GM12878 (cell line): ENCODE measurements around the gene COL20A1. TPM values are rescaled to one million over a fixed set of nuclear protein-coding genes. Genes with fewer than 3 reads are reported as not detected.

Experiments
- ATAC-seq: fragments of 200-7000 bp; cut with Tn5 transposase; 3 replicates; pipeline ENCODE4 v1.9.1; 2020; ENCODE audit warnings: mild to moderate bottlenecking, moderate library complexity
- BruUV-seq: library from RNA; stranded (reverse); fragments of 400-500 nt; replicated peaks from 2 replicates; lab custom pipeline; 2021; lab: Mats Ljungman, UMichigan
- CTCF ChIA-PET: fragments of 300-600 bp; sonication (Branson Sonifier 250); formaldehyde crosslinking; extraction: SDS; loops from one replicate; lab custom pipeline; 2021; ENCODE audit warnings: inconsistent platforms; lab: Yijun Ruan, JAX
- POLR2A ChIA-PET: fragments of 350-600 bp; formaldehyde crosslinking; extraction: SDS; loops from one replicate; lab custom pipeline; 2021; ENCODE audit warnings: inconsistent platforms; lab: Charles Lee
- RAD21 ChIA-PET: fragments of 300-600 bp; sonication (Branson Sonifier 250); formaldehyde crosslinking; loops from one replicate; lab custom pipeline; 2023; ENCODE audit warnings: antibody characterized with exemption; ENCODE audit not compliant: unreplicated experiment; lab: Charles Lee
- SMC1A ChIA-PET: fragments of 300-600 bp; sonication (Branson Sonifier 250); formaldehyde crosslinking; loops from one replicate; lab custom pipeline; 2023; ENCODE audit not compliant: unreplicated experiment, uncharacterized antibody; lab: Charles Lee
- DNase-seq: peaks from one replicate; pipeline ENCODE4 v3.0.0-alpha.2; 2011; ENCODE audit warnings: low read depth, low spot score
- FAIRE-seq: peaks from 3 replicates; lab custom pipeline; 2011; peaks lifted over from hg19 to GRCh38; lab: Jason Lieb, UNC
- H2AFZ ChIP-seq: 2 replicates; pipeline ENCODE4 v1.6.0; 2011; ENCODE audit warnings: low read depth, low read length, control low read depth; ENCODE audit not compliant: control insufficient read depth
- H3K27ac ChIP-seq: 2 replicates; pipeline ENCODE4 v1.5.1; 2011; ENCODE audit warnings: control low read depth; ENCODE audit not compliant: control insufficient read depth, insufficient read depth
- H3K27me3 ChIP-seq, 2 experiments: replicated peaks in 1 of 2; 2 replicates each; pipeline versions ENCODE4 v1.6.0 to v1.6.1; 2011; ENCODE audit warnings: low read length in 1 of 2; ENCODE audit not compliant: control insufficient read depth in 2 of 2, insufficient read depth in 2 of 2
- H3K36me3 ChIP-seq, 2 experiments: 2 replicates each; pipeline ENCODE4 v1.5.1; 2011; ENCODE audit warnings: low read length in 1 of 2; ENCODE audit not compliant: control insufficient read depth in 2 of 2, insufficient read depth in 2 of 2
- H3K4me1 ChIP-seq: 2 replicates; pipeline ENCODE4 v1.6.1; 2011; ENCODE audit warnings: mild to moderate bottlenecking, low read length, moderate library complexity, mixed read lengths; ENCODE audit not compliant: control insufficient read depth, insufficient read depth
- H3K4me2 ChIP-seq: 2 replicates; pipeline ENCODE4 v1.6.0; 2011; ENCODE audit warnings: control low read depth; ENCODE audit not compliant: control insufficient read depth, insufficient read depth
- H3K4me3 ChIP-seq: fragments of 200-600 bp; sonication (generic); 2 replicates; pipeline ENCODE4 v1.5.1; 2016
- H3K79me2 ChIP-seq: 2 replicates; pipeline ENCODE4 v1.6.0; 2011; ENCODE audit warnings: low read length; ENCODE audit not compliant: control insufficient read depth, insufficient read depth
- H3K9ac ChIP-seq: 2 replicates; pipeline ENCODE4 v1.8.0; 2011; ENCODE audit warnings: low read length, control low read depth, mixed read lengths; ENCODE audit not compliant: control insufficient read depth, insufficient read depth
- H3K9me3 ChIP-seq: replicated peaks from 3 replicates; pipeline ENCODE4 v1.5.1; 2011; ENCODE audit warnings: mild to moderate bottlenecking, low read length; ENCODE audit not compliant: control insufficient read depth, insufficient read depth
- H4K20me1 ChIP-seq: 2 replicates; pipeline ENCODE4 v1.6.0; 2011; ENCODE audit not compliant: control insufficient read depth, insufficient read depth
- BHLHE40 ChIP-seq, 2 experiments: fragments of 450-650 bp in 1 of 2; IDR thresholded peaks; 2 replicates each; pipeline ENCODE4 v1.6.1; 2011 to 2017; ENCODE audit warnings: low read depth in 2 of 2, borderline replicate concordance in 1 of 2, improper control_type of control experiment in 1 of 2, low read length in 1 of 2, mild to moderate bottlenecking in 1 of 2
- CREM ChIP-seq: IDR thresholded peaks from 2 replicates; pipeline ENCODE4 v1.6.1; 2014; ENCODE audit warnings: antibody characterized with exemption, low read depth
- ELK1 ChIP-seq: IDR thresholded peaks from 2 replicates; pipeline ENCODE4 v1.6.1; 2012; ENCODE audit warnings: low read depth, low read length, improper control_type of control experiment
- FOXM1 ChIP-seq: IDR thresholded peaks from 2 replicates; pipeline ENCODE4 v1.6.1; 2012; ENCODE audit warnings: low read depth, mild to moderate bottlenecking, inconsistent platforms, low read length, moderate library complexity
- HSF1 ChIP-seq: fragments of 150-350 bp; IDR thresholded peaks from 2 replicates; pipeline ENCODE4 v1.6.1; 2014; ENCODE audit warnings: mild to moderate bottlenecking, low read depth, low read length
- IKZF2 ChIP-seq, 2 experiments: fragments of 450-650 bp; IDR thresholded peaks; 2 replicates each; pipeline ENCODE4 v1.6.1; 2017; ENCODE audit warnings: mild to moderate bottlenecking in 2 of 2, moderate library complexity in 2 of 2
- MAX ChIP-seq: IDR thresholded peaks from 2 replicates; pipeline ENCODE4 v1.6.1; 2012; ENCODE audit warnings: low read depth, low read length, improper control_type of control experiment
- PAX8 ChIP-seq: fragments of 450-650 bp; IDR thresholded peaks from 2 replicates; pipeline ENCODE4 v1.6.1; 2017; ENCODE audit warnings: mild to moderate bottlenecking, moderate library complexity
- PKNOX1 ChIP-seq: fragments of 450-650 bp; IDR thresholded peaks from 2 replicates; pipeline ENCODE4 v1.6.1; 2016; ENCODE audit warnings: mild to moderate bottlenecking
- PML ChIP-seq: IDR thresholded peaks from 2 replicates; pipeline ENCODE4 v1.6.1; 2012; ENCODE audit warnings: low read length, inconsistent platforms
- POLR2AphosphoS2 ChIP-seq: IDR thresholded peaks from 2 replicates; pipeline ENCODE4 v1.6.1; 2011; ENCODE audit warnings: low read depth, mild to moderate bottlenecking, low read length, improper control_type of control experiment, moderate library complexity
- SKIL ChIP-seq: fragments of 450-650 bp; IDR thresholded peaks from 2 replicates; pipeline ENCODE4 v1.6.1; 2017; ENCODE audit warnings: mild to moderate bottlenecking, low read depth, inconsistent platforms; ENCODE audit not compliant: poor library complexity, severe bottlenecking
- SRF ChIP-seq, 2 experiments: IDR thresholded peaks; 2 replicates each; pipeline ENCODE4 v1.6.1; 2011; ENCODE audit warnings: low read depth in 2 of 2, low read length in 2 of 2, mild to moderate bottlenecking in 1 of 2, moderate library complexity in 1 of 2
- STAT1 ChIP-seq: fragments of 450-650 bp; conservative IDR thresholded peaks from 2 replicates; pipeline ENCODE4 v1.6.1; 2014; ENCODE audit warnings: antibody characterized with exemption, mild to moderate bottlenecking
- TARDBP ChIP-seq: IDR thresholded peaks from 2 replicates; pipeline ENCODE4 v1.6.1; 2016; ENCODE audit warnings: borderline replicate concordance
- YBX1 ChIP-seq: fragments of 450-650 bp; IDR thresholded peaks from 2 replicates; pipeline ENCODE4 v1.6.1; 2016; ENCODE audit warnings: antibody characterized with exemption
- WGBS: methylation state at CpG from one replicate; pipeline ENCODE4 v1.1.6; 2016; ENCODE audit warnings: low lambda C conversion rate; ENCODE audit not compliant: insufficient replicate concordance, insufficient coverage; ENCODE audit errors: missing lambda C conversion rate; 5-methylcytosine and 5-hydroxymethylcytosine counted together
- in situ Hi-C: fragments of 300-500 bp; cut with MboI; formaldehyde crosslinking; loops from 9 replicates; pipeline ENCODE4 v1.14.3; 2018; ENCODE audit warnings: mixed read lengths
- intact Hi-C: fragments of 100-400 bp; cut with micrococcal nuclease; formaldehyde crosslinking; loops from one replicate; pipeline ENCODE4 v1.14.2; 2022; ENCODE audit not compliant: unreplicated experiment
- polyA plus RNA-seq, 11 experiments: library from polyadenylated mRNA; depleted of rRNA in 4 of 11; unstranded in 6 of 11; stranded (reverse) in 5 of 11; fragments of >200 nt; fragmentation: Nextera tagmentation in 4 of 11; fragmentation: Illumina TruSeq in 1 of 11; extraction: Ambion mirVana in 4 of 11; extraction: Trizol in 1 of 11; gene quantifications; 1 replicate in 1 of 11; 2 replicates in 10 of 11; pipeline versions ENCODE4 v1.2.1 to v1.2.3, GENCODE V29; 2011 to 2016; ENCODE audit warnings: inconsistent platforms in 2 of 11, missing spikeins in 2 of 11, low read depth in 1 of 11
- total RNA-seq, 4 experiments: library from RNA; depleted of rRNA in 3 of 4; stranded (reverse); fragments of >200 nt in 3 of 4; fragmentation: Illumina TruSeq in 1 of 4; extraction: Trizol in 1 of 4; gene quantifications; 2 replicates each; pipeline versions ENCODE4 v1.2.1 to v1.2.3, GENCODE V29; 2013 to 2021

COL20A1 gene
- total and polyA plus RNA-seq, 10 of the 15 experiments (the other 5 are each of a cell fraction or from before 2014, with no cell fraction given): not detected

- Histone ChIP-seq H3K9me3 (peaks cover 2% of the 10 kb centered on the region; the same call in 2 of the 3 replicates), H3K27ac (no peak overlapping the region), H3K79me2 (no peaks in the 10 kb centered on the region), H2AFZ (no peak overlapping the region), H3K4me1 (no peaks in the 10 kb centered on the region), H3K9ac (no peak overlapping the region), H3K36me3 (no peaks in the 10 kb centered on the region), H3K4me2 (no peak overlapping the region), H4K20me1 (no peaks in the 10 kb centered on the region), H3K4me3 (no peak overlapping the region), H3K27me3 (no peaks in the 10 kb centered on the region)
- ATAC-seq: no peak
- no peak for DNase-seq
- BruUV-seq: no TSS peak
- RAD21 ChIA-PET: no interaction called here
- in situ Hi-C loops: no loop called here
- intact Hi-C loops: no loop called here
- POLR2A ChIA-PET: no interaction called here
- WGBS: 52% methylated on average over 8 of the region's 8 CpGs
- SMC1A ChIA-PET: no interaction called here
- TF ChIP-seq PKNOX1 (no peak), STAT1 (no peak), HSF1 (no peak), SRF (IDR thresholded peaks at IDR 0.05; ENCODE audit: low read depth in 2 of 2, low read length in 2 of 2) (no peak), TARDBP (no peak), MAX (no peak), FOXM1 (no peak), BHLHE40 (IDR thresholded peaks at IDR 0.05; ENCODE audit: borderline replicate concordance in 1 of 2, low read depth in 2 of 2, low read length in 1 of 2) (no peak), YBX1 (no peak), POLR2AphosphoS2 (no peak), PML (no peak), PAX8 (no peak), IKZF2 (IDR thresholded peaks at IDR 0.05) (no peak), SKIL (no peak), CREM (no peak), ELK1 (no peak)
- no peak for FAIRE-seq
- CTCF ChIA-PET: no interaction called here
Observed at GRCh38 chr20:63334356-63334755, 41.4 kb downstream of the COL20A1 start.
